Heart left ventricle (tissue), 16 donors: ENCODE results near the gene TFEB. TPM values are rescaled to one million over a fixed set of nuclear protein-coding genes. Genes with fewer than 3 reads are reported as not detected.
A peak's percentile ranks its signal among the peaks of the same experiment; 100 is the strongest.
"Not testable (repeated sequence)": the region's sequence is repeated elsewhere in the genome, so short reads cannot be mapped to it uniquely, and the experiment has no call there.

ENCODE experiments used
- ATAC-seq, 4 donors: fragments of 200-7000 bp; cut with Tn5 transposase; one replicate each; pipeline ENCODE4 v1.9.1; 2020 to 2022; ENCODE audit warnings: moderate library complexity in 4 of 4, mild to moderate bottlenecking in 3 of 4, moderate number of reproducible peaks in 1 of 4
- DNase-seq, 5 donors: peaks; one replicate each; pipeline ENCODE4 v3.0.0-alpha.2; 2020
- H3K27ac ChIP-seq, 12 donors: fragments of 200-600 bp; sonication (generic) in 4 of 12; one replicate each; pipeline versions ENCODE4 v1.5.0 to v1.8.0; 2016 to 2022; ENCODE audit warnings: mild to moderate bottlenecking in 2 of 12
- H3K27me3 ChIP-seq, 9 donors: fragments of 200-600 bp; sonication (generic) in 2 of 9; one replicate each; pipeline versions ENCODE4 v1.5.1 to v1.8.0; 2016 to 2022; ENCODE audit warnings: mild to moderate bottlenecking in 3 of 9
- H3K36me3 ChIP-seq, 9 donors: fragments of 200-600 bp; sonication (generic) in 2 of 9; one replicate each; pipeline versions ENCODE4 v1.5.0 to v1.8.0; 2018 to 2022; ENCODE audit warnings: mild to moderate bottlenecking in 2 of 9
- H3K4me1 ChIP-seq, 12 donors: fragments of 200-600 bp; sonication (generic) in 4 of 12; one replicate each; pipeline versions ENCODE4 v1.5.0 to v1.8.0; 2016 to 2022; ENCODE audit warnings: mild to moderate bottlenecking in 3 of 12
- H3K4me3 ChIP-seq, 12 donors: fragments of 200-600 bp; sonication (generic) in 4 of 12; one replicate each; pipeline versions ENCODE4 v1.5.0 to v1.8.0; 2017 to 2022; ENCODE audit warnings: mild to moderate bottlenecking in 9 of 12, moderate library complexity in 4 of 12
- H3K9me3 ChIP-seq, 12 donors: fragments of 200-600 bp; sonication (generic) in 4 of 12; one replicate each; pipeline versions ENCODE4 v1.5.0 to v1.8.0; 2016 to 2022; ENCODE audit warnings: mild to moderate bottlenecking in 1 of 12
- CTCF ChIP-seq, 12 donors: fragments of 200-600 bp; sonication (generic) in 4 of 12; IDR thresholded peaks; one replicate each; pipeline versions ENCODE4 v1.5.0 to v1.8.0; 2018 to 2022; ENCODE audit warnings: antibody characterized with exemption in 12 of 12, mild to moderate bottlenecking in 5 of 12
- POLR2A ChIP-seq, 2 donors: fragments of 450-650 bp; IDR thresholded peaks; one replicate each; pipeline ENCODE4 v1.6.1; 2017; ENCODE audit warnings: antibody characterized with exemption in 2 of 2, mild to moderate bottlenecking in 2 of 2, moderate library complexity in 2 of 2
- WGBS, 4 donors: extraction: QIAGEN DNeasy Blood & Tissue Kit in 2 of 4; methylation state at CpG; one replicate each; pipeline versions ENCODE4 v1.1.5 to v1.1.7; 2013 to 2018; 5-methylcytosine and 5-hydroxymethylcytosine counted together
- intact Hi-C, 10 donors: fragments of 100-400 bp; cut with DNase I; formaldehyde crosslinking; loops; one replicate each; pipeline versions ENCODE4 v1.11.1 to v1.14.2; 2022
- polyA plus RNA-seq, 2 donors: library from polyadenylated mRNA; stranded (reverse); fragments of 200-250 nt; gene quantifications; one replicate each; pipeline ENCODE4 v1.2.3, GENCODE V29; 2013
- total RNA-seq, 9 donors: library from RNA; depleted of rRNA in 2 of 9; stranded (reverse); fragments of >200 nt in 2 of 9; fragmentation: NEBNext Ultra II Directional in 3 of 9; extraction: Animal tissue kit (Norgen Biotek cat#: 25700) in 3 of 9; gene quantifications; one replicate each; pipeline versions ENCODE4 v1.1.0 to v1.2.4, GENCODE V29; 2016 to 2023
- donor health status: ischemic (EF 13 %, LVEDD 7.1; RV severe dilation, severe dysfunction).
- donor health status: healthy with polysubstance abuse.
- donor health status: DM: no; HTN: yes; CAD: no.
- donor health status: DM: no; HTN: no; CAD: no.
- donor health status: ischemic (EF 25% LVEDD 6.9; RV normal size, moderate dysfunction).
- donor health status: ischemic (EF 25% LVEDD 5.7; RV mildly dilated, moderate dysfunction).
- donor health status: healthy.
- donor health status: DM: yes; HTN: yes; CAD: no.
- donor health status: ischemic (EF 35%, LVEDD 5.7; RV mildly dilated, moderate dysfunction).
- donor health status: nonischemic (EF 11% LVEDD 7.7; RV severe dilation, severe dysfunction).
- donor health status: DM: yes; HTN: yes; CAD: no.
- donor health status: PGD.
- donor health status: ischemic (EF 29% LVEDD 5.4; RV normal size, mild dysfunction).
- donor health status: nonischemic (EF 23%, LVEDD 6.1; RV moderate dilation, normal function).

Gene TFEB
- total and polyA plus RNA-seq, 11 donors, result 26.2 to 47.2 (median 40.4) TPM

- intact Hi-C loops, result loop anchor here in 1 of 10 donors (5.0 kb wide), 1 partner anchor 60 kb away; no protein-coding TSS in a partner anchor
- ATAC-seq (peak; percentile 78 to 92 (median 88)), DNase-seq (peak in 4 of 5 donors; percentile 71 to 78 (median 72))
- H3K27ac ChIP-seq, result peak overlapping the region in 11 of 12 donors; percentile 32 to 79 (median 61)
- peaks cover 0 to 28% (median 19%) of the 10 kb centered on the region in 12 donors for H3K4me1 ChIP-seq
- H3K36me3 ChIP-seq, result peaks cover 0 to 30% (median 22%) of the 10 kb centered on the region in 9 donors
- H3K27me3 ChIP-seq, result no peaks in the 10 kb centered on the region
- TF ChIP-seq POLR2A (IDR thresholded peaks at IDR 0.05) (no peak), CTCF (IDR thresholded peaks at IDR 0.05) (no peak)
- H3K4me3 ChIP-seq, result no peak overlapping the region
- H3K9me3 ChIP-seq, result no peaks in the 10 kb centered on the region
- WGBS, 4 donors, result 16 to 27% (median 19%) methylated on average over 10 to 12 of the region's 12 CpGs
Observed at GRCh38 chr6:41767112-41767833, 31.9 kb upstream of the TFEB start.

- DNase-seq, result not testable (repeated sequence)
- intact Hi-C loops, result loop anchor here in 1 of 10 donors (5.0 kb wide), 1 partner anchor 59 kb away; no protein-coding TSS in a partner anchor
Observed at GRCh38 chr6:41766043-41766664, 30.7 kb upstream of the TFEB start.

GRCh38 chr6:41763470-41763869 lies 28.1 kb upstream of the TFEB start:
- peaks cover 0 to 22% (median 18%) of the 10 kb centered on the region in 12 donors for H3K4me1 ChIP-seq
- no peak for ATAC-seq
- no peak overlapping the region for H3K27ac ChIP-seq
- no peak for TF ChIP-seq CTCF (IDR thresholded peaks at IDR 0.05)
- TF ChIP-seq POLR2A (IDR thresholded peaks at IDR 0.05), result no peak
- no peaks in the 10 kb centered on the region for H3K27me3 ChIP-seq
- H3K36me3 ChIP-seq, result no peaks in the 10 kb centered on the region
- no peak overlapping the region for H3K4me3 ChIP-seq
- DNase-seq, result no peak
- intact Hi-C loops, result no loop called here
- H3K9me3 ChIP-seq, result no peaks in the 10 kb centered on the region
- WGBS, 4 donors, result 47 to 63% (median 54%) methylated on average over 2 of the region's 2 CpGs

More at GRCh38 chr6:41766043-41766664, 30.7 kb upstream of the TFEB start:
- H3K27me3 ChIP-seq, H3K4me3 ChIP-seq, H3K9me3 ChIP-seq: not testable (repeated sequence)
- peaks cover 0 to 28% (median 19%) of the 10 kb centered on the region in 12 donors for H3K4me1 ChIP-seq
- peak overlapping the region in 8 of 12 donors; percentile 32 to 79 (median 68) for H3K27ac ChIP-seq
- H3K36me3 ChIP-seq, result peaks cover 0 to 19% (median 11%) of the 10 kb centered on the region in 9 donors
- peak in 1 of 4 donors; percentile 47 for ATAC-seq
- 92 to 93% (median 93%) methylated on average over 4 of the region's 4 CpGs for WGBS, 4 donors

GRCh38 chr6:41759905-41760579 lies 24.6 kb upstream of the TFEB start:
- TF ChIP-seq CTCF (IDR thresholded peaks at IDR 0.05) (no peak), POLR2A (IDR thresholded peaks at IDR 0.05) (no peak)
- H3K4me3 ChIP-seq, result no peak overlapping the region
- H3K4me1 ChIP-seq, result no peaks in the 10 kb centered on the region
- no peaks in the 10 kb centered on the region for H3K27me3 ChIP-seq
- intact Hi-C loops, result no loop called here
- no peaks in the 10 kb centered on the region for H3K9me3 ChIP-seq
- ATAC-seq (no peak), DNase-seq (peak in 1 of 5 donors; percentile 3)
- 77 to 94% (median 89%) methylated on average over 2 of the region's 2 CpGs for WGBS, 4 donors
- H3K27ac ChIP-seq, result no peak overlapping the region
- H3K36me3 ChIP-seq, result no peaks in the 10 kb centered on the region
